ENCODE results near the gene TMEM256.
"Not testable (repeated sequence)": the region's sequence is repeated elsewhere in the genome, so short reads cannot be mapped to it uniquely, and the experiment has no call there.

Gene TMEM256

GRCh38 chr17:7384489-7385081 is 19.3 kb downstream of the TMEM256 start:
- no peak for DNase-seq (ENCODE audit: low read depth in 2 of 2, low spot score in 1 of 2)

DNA sequence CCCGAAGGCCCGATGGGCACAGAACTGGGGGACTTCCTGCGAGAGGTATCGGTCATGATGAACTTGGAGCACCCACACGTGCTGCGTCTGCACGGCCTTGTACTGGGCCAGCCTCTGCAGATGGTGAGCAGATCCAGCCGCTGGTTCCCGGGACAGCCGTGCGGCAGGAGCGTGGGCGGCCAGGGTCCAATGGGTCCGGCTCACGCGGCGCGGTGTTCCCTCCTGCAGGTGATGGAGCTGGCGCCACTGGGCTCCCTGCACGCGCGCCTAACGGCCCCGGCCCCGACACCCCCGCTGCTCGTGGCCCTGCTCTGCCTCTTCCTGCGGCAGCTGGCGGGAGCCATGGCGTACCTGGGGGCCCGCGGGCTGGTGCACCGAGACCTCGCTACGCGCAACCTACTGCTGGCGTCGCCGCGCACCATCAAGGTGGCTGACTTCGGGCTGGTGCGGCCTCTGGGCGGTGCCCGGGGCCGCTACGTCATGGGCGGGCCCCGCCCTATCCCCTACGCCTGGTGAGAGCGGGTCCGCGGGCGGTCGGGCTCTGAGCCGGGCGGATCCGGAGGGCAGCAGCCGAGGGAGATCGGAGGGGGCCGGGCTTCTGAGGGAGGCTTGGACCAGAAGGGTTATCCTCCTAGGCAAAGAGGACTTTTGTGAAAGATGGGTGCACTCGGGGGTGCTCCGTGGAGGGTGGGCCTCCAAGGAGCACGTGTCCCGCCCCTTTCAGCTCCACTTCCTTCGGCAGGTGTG is 20.0 kb downstream of the TMEM256 start:
- peak; percentile 47 to 49 for DNase-seq (ENCODE audit: low read depth in 2 of 2, low spot score in 1 of 2)

GRCh38 chr17:7383371-7383741 is 20.5 kb downstream of the TMEM256 start:
- no peak for DNase-seq (ENCODE audit: low read depth in 2 of 2, low spot score in 1 of 2)

GRCh38 chr17:7382901-7383300 is 21.0 kb downstream of the TMEM256 start:
- no peak for DNase-seq (ENCODE audit: low read depth in 2 of 2, low spot score in 1 of 2)

DNA sequence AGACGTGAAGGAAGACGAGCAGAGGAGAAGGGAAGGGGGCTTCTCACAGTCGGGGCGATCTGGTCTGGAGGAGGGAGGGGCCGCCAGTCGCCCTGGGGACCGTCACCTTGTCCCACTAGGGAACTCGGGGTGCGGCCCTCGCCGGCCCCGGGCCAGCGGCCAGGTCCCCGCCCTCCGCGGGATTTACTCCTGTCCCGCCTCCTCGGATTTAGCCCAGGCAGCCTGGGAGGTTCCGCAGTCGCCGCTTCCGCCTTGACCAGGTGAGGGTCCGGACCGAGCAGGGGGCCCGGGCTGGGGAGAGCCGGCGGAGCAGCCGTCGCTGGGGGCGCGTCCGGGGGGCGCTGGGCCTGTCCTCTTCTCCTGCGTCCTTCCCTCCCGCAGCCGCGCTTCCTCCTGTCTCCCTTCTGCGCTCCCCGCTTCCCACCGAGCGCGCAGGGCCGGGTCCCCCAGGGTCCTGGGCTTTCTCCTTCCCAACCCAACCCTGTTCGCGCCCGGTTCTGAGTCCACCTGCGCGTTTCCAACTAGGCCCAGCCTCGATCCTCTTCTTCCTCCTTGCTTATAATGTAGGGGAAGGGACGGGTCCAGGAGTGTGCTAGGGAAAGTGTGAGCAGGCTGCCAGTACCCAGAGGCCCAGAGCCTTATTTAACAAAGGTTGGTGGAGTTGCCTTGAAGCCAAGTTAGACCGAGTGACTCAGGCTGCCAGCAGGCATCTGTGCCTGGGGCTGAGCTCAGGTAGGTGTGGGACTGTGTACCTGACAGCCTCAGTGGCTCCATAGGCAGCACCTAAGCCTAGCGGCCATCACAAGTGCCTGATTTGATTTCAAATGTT is 22.8 kb downstream of the TMEM256 start, which contains the start of gene TNK1:
TNK1 (plus strand) TSS at position 235 of the 829 bp plus-strand sequence. CDS start 1,838 bp downstream, outside the sequence.
- no peak for DNase-seq (ENCODE audit: low read depth in 2 of 2, low spot score in 1 of 2)

DNA sequence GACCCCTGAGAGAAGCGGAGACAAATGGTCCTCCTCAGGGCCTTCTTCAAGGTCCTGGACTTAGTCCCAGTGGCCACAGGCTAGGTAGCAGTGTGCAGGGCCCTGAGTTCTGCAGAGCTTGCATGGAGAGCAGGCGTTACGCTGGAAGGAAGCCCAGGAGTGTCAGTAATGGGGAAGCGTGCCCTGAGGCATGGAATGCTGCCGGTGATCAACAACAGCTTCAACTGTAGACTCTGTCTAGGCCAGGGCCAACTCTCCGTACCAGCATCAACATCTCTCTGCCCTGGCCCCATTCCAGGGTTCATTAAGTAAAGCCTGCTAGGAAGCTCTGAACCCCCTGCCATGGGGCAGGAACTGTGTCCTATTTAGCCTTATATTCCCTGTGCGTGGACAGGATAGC is 23.6 kb downstream of the TMEM256 start:
- DNase-seq (ENCODE audit: low read depth in 2 of 2, low spot score in 1 of 2), result no peak

- DNase-seq (ENCODE audit: low read depth in 2 of 2, low spot score in 1 of 2), result no peak
Observed at GRCh38 chr17:7379134-7379533, 24.8 kb downstream of the TMEM256 start.

- DNase-seq (ENCODE audit: low read depth in 2 of 2, low spot score in 1 of 2), result no peak
Observed at GRCh38 chr17:7374353-7374752, 29.5 kb downstream of the TMEM256 start.

GRCh38 chr17:7370853-7371252 is 33.0 kb downstream of the TMEM256 start:
- no peak for DNase-seq (ENCODE audit: low read depth in 2 of 2, low spot score in 1 of 2)

DNA sequence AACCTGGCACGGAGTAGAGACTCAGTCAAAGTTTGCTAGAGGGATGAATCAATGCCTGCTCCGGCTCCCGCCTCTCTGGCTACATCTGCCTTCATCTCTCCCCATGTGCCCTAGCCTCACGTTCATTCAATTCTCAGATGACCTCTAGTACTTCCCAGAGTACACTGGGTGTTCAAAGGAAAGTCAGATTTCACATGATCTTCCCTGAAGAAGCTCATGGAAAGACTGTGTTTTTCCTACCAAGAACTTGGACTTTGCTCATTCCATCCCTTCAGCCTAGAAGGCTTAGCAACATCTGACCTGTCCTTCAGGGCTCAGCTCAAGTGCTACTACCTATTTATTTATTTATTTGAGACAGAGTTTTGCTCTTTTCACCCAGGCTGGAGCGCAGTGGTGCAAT is 34.1 kb downstream of the TMEM256 start:
- no peak for DNase-seq (ENCODE audit: low read depth in 2 of 2, low spot score in 1 of 2)

GRCh38 chr17:7368599-7368994 is 35.3 kb downstream of the TMEM256 start:
- DNase-seq (ENCODE audit: low read depth in 2 of 2, low spot score in 1 of 2), result not testable (repeated sequence)

DNA sequence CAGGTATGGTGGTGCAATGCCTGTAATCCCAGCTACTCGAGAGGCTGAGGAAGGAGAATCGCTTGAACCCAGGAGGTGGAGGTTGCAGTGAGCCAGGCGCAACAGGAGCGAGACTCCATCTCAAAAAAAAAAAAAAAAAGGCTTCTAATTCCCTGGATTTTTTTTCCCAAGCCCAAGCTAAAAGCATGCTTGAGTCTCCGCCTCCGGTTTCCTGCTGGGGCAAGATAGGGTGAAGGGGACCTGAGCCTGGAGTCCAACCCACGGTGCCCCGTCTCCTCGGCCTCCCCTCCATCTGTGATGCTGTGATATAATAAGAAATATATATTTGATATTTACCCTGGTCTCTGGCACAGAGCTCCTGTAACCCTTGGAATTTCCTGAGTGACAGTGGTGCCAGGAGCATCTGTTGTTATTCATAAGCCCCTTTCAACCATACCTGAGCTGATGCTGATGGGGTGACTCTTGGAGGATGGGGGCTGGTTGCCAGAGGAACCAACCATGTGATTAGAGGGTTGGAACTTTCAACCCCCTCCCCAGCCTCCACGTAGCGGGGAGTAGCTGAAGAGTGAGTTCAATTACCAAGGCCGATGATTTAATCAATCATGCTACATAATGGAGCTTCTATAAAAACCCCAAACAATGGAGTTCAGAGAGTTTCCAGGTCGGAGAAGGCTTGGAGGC is 35.8 kb downstream of the TMEM256 start:
- DNase-seq (ENCODE audit: low read depth in 2 of 2, low spot score in 1 of 2), result no peak

DNA sequence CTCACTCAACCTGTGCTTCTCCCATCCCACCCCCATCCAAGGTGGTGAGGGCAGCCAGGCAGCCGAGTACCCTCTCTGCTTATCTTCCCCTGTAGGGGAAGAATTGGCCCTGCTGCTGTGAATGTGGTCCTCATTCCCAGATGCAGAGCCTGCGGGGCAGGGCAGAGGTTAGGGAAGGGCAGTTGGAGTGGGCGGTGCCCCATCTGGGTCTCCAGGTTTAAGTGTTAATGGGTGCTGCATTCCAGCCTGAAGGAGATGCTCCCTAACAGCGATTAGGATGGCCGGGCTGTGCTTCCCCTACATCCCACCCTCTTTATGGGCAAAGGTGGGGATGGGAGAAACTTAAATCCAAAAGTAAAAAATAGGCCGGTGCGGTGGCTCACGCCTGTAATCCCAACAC is 36.8 kb downstream of the TMEM256 start:
- no peak for DNase-seq (ENCODE audit: low read depth in 2 of 2, low spot score in 1 of 2)

- DNase-seq (ENCODE audit: low read depth in 2 of 2, low spot score in 1 of 2), result not testable (repeated sequence)
Observed at GRCh38 chr17:7365963-7366362, 37.9 kb downstream of the TMEM256 start.

DNA sequence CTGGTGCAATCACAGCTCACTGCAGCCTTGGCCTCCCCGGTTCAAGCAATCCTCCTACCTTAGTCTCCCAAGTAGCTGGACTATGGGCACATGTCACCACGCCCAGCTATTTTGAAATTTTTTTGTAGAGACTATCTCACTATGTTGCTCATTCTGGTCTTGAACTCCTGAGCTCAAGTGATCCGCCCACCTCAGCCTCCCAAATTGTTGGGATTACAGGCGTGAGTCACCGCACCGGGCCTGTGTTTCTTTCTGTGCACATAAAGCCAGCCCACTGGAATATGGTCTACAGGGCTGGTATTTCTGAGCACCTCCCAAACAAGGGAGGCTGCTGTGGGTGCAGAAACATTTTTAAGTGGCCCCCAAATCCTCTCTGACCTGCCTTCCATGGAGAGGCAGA is 40.6 kb downstream of the TMEM256 start:
- no peak for DNase-seq (ENCODE audit: low read depth in 2 of 2, low spot score in 1 of 2)

- no peak for DNase-seq (ENCODE audit: low read depth in 2 of 2, low spot score in 1 of 2)
Observed at GRCh38 chr17:7361906-7362305, 42.0 kb downstream of the TMEM256 start.

DNA sequence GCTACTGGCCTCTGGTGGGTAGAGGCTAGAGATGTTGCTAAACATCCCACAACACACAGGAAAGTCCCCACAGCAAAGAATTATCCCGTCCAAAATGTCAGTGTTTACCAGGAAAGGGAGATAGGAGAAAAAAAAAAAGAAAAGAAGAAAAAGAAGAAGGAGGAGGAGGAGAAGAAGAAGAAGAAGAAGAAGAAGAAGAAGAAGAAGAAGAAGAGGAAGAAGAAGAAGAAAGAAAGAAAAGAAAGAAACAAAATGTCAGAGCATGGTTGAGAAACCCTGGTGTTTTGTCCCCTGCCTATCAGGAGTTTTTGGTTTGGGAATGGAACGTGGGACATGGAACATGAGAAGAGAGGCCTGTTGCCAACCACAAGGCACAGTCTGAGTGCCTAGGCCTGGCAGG is 46.5 kb downstream of the TMEM256 start:
- DNase-seq (ENCODE audit: low read depth in 2 of 2, low spot score in 1 of 2), result no peak

DNA sequence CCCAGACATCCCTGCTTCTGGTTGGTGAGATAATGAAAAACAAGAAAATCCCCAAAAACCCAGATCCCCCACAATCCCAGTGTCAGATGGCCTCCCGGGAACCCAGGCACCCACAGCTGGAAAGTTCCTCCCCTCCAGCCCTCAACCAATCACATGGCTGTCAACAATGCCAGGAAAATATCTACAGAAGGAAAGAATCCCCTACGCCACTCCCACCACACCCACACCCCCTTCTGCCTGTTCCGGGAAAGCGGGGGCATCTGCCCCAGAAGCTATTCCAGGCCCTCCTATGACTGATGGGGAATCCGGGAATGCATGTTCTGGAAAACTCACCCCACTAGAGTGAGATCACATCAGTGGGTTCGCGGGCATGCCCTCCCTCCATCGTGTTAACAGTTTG is 47.1 kb downstream of the TMEM256 start:
- DNase-seq (ENCODE audit: low read depth in 2 of 2, low spot score in 1 of 2), result no peak

- DNase-seq (ENCODE audit: low read depth in 2 of 2, low spot score in 1 of 2), result peak; percentile 63 to 71
Observed at GRCh38 chr17:7356072-7356549, 47.8 kb downstream of the TMEM256 start.

DNA sequence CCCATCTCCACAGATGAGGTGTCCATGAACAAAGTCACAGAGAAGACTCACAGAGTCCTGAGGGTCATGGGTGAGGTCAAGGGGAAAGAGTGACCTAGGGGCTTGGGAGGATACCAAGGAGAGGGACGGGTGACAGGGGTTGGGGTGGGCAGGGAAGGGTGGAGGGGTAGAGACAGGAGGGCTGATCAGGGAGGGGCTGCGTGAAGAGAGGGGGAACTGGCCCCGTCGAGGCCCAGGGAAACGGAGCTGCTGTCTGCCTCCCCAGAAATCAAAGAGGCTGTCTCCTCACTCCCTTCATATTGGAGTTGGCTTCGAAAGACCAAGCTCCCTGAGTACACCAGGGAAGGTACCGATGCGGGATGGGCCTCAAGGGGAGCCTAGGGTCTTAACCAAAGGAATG is 48.3 kb downstream of the TMEM256 start:
- no peak for DNase-seq (ENCODE audit: low read depth in 2 of 2, low spot score in 1 of 2)

DNA sequence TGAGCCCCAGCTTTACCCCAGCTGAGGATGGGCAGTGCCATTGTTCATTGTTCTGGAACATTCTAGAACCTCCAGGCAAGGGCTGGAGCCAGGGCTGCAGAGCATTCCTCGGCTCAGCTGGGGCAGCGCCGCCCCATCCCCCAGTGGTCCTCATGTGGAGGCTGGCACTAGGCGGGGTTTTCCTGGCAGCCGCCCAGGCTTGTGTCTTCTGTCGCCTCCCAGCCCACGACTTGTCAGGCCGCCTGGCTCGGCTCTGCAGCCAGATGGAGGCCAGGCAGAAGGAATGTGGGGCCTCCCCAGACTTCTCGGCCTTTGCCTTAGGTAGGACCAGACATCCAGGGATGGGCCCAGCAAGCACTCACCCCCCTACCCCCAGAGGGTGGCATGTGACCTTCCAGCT is 48.8 kb downstream of the TMEM256 start, which contains the start of gene TMEM95:
TMEM95 (plus strand) TSS at position 104 of the 400 bp plus-strand sequence; CDS start at position 153, 49 bp downstream.
- DNase-seq (ENCODE audit: low read depth in 2 of 2, low spot score in 1 of 2), result no peak

Data from stimulated activated CD8-positive, alpha-beta memory T cell treated with anti-CD3 and anti-CD28 coated beads, Interleukin-4, amount 100 ng/mL, for 4 hours (primary cell).